GM19468 (cell line): ENCODE measurements around the gene CREB3.

Experiments used
- ATAC-seq: cut with Tn5 transposase; IDR thresholded peaks from one replicate; pipeline ENCODE4 v1.9.1; 2021; ENCODE audit warnings: mild to moderate bottlenecking, moderate library complexity, moderate number of reproducible peaks; ENCODE audit not compliant: unreplicated experiment; ENCODE audit errors: extremely low read depth

Gene CREB3

DNA sequence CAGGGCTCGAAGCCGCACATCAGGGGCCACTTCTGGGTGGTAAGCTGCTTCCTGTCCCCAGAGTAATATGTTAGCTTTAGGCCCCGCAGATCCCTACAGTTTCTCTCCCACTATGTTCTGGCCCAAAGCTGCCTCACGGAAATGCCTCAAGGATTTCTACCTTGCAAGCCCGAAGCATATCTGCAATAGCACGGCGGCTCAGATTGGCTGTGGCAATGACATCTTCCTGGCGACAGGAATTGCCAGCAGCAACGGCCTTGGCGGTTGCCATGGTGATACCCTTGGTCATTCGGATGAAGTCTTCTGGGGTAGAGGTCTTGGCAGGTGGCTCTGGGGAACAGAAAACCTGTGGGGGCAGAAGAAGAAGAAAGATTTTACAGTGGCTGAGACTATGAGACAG is 32.4 kb upstream of the CREB3 start:
- no peak for ATAC-seq

DNA sequence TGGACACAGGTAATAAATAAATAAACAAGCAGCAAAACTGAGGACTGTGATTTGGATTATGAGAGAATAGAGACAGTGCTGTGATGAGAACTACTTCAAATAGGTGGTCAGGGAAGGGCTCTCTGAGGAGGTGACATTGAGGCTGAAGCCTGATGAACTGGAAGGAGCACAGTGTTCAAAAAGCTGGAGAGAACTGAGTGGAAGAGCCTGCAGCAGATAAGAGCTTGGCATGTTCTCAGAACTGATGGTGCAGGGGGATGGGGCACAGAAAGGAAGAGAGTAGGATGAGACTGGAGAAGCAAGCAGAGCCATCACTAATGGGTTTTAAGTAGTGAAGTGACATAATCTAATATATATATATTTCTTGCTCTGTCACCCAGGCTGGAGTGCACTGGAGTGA is 31.5 kb upstream of the CREB3 start:
- ATAC-seq, result no peak

DNA sequence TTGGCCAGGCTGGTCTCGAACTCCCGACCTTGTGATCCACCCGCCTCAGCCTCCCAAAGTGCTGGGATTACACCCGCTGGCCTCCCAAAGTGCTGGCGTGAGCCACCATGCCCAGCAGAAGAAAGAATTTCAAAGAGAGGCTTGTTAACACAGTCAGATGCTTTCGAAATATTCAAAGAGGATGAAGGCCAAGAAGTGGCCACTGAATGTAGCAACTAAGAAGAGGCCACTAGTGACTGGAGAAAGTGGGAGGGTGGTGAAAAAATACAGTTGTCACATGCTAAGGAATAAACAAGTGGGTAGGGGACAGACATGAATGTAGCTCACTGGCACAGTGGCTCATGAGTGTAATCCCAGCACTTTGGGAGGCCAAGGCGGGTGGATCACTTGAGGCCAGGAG is 29.8 kb upstream of the CREB3 start:
- no peak for ATAC-seq

DNA sequence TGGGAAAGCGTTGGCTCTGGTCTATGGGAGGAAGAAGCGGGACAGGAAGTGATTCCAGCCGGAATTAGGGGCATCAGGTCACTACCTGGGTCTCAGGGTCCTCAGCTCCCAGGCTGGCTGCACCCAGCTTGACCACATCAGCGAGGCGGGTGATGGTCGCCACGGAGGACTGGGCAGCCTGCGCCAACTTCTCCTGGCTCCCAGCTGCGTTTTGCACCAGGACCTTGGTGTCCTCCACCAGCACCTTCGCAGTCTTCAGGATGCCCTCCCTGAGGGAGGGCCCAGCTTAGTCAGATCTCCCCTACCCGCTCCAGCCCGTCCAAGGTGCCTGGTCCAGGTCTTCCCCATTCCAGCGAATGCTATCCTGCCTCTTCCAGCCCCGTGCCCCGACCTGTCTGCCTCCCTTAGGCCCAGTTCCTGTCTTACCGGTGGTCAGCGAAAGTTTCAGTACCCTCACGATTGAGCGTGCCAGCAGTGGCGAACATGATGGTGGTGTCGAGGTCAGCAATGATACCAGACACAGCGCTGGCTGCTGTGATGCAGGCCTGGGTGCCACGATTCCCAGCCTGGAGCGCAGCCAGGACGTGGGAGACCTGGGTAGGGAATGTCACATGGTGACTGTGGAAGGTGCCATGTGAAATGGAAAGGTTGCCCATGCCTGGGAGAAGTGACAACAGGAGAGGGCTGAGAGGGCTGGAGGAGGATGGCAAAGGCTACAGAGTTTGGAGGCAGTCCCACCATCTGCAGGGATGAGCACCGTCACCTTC is 28.4 kb upstream of the CREB3 start:
- ATAC-seq, result no peak

DNA sequence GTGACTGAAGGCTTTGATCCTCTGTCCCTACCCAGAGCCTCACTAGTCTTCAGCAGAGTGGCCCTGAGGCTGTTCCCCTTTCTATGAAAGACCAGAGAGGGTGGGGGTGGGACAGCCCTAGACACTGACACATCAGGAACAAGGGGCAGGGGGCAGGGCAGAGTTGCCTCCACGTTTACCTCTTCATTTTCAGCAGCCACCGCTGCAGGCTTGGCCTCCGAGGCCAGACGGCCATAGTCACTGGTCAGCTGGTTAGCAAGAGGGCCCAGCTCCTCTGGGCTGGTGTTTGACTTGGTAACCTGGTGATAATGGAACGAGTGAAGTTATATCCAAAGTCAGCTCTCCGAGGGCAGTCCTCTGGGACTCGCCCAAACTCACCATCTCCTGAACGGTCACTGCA is 27.1 kb upstream of the CREB3 start:
- ATAC-seq, result no peak

DNA sequence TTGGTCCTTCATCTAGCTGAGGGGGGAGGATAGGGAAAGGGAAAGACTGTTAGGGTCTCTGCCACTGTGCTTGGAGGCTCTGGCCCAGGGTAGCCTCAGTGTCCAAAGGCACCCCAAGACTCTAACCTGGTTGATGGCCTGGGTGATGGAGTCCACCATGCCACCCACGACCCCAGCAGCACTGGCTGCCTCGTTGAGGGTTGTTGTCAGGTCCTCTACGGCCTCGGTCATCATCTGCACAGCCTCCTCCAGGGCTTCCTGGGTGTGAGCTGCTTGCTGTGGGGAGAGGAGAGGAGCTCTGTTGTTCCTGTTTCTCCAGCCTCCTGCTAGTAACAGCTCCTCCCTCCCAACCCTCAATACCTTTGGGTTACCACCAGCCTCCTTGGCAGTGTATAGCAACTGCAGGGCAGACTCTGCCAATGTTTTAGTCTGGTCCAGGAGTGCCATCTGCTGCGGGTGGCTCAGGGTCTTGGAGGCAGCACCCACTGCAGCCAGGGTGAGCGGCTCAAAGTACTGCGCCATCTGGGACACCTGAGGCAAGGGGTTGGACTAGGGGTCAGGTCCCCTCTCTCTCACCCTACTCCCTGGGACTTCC is 26.5 kb upstream of the CREB3 start:
- no peak for ATAC-seq

DNA sequence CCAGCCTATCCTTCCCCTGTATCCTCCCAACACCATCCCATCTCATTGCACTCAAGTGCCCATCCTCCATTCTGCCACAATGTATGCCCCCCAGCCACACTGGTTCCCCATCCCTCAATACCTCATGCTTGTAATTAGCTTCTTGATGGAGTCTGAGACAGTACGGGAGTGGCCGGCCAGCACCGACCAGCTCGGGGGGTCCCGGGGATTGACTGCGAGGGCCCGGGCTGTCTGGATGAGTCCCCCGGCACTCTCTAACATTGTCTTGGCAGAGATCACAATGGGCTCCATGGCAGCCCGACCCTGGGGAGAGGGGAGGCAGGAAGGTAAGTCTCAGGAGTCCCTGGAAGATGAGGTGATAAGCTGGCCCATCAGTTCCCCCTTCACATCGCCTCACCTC is 25.5 kb upstream of the CREB3 start:
- ATAC-seq, result no peak

DNA sequence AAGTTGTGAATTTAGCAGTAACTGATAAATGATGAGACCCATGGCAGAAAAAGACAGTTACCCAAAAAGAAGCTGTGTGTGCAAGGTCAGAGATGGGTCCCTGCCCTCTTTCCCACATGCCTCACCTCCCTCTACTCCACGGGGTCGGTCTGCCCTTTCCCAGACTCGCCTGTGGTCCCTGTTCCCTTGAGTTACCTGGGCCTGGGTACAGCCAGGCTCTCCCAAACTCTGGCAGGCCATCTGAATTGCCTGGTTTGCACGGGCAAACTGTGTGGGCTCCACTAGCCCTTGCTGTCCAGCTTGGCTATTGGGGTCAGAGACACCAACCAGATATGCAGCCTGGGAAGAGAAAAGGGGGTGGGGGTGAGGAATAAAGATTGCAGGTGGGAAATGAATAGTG is 24.3 kb upstream of the CREB3 start:
- ATAC-seq, result no peak

DNA sequence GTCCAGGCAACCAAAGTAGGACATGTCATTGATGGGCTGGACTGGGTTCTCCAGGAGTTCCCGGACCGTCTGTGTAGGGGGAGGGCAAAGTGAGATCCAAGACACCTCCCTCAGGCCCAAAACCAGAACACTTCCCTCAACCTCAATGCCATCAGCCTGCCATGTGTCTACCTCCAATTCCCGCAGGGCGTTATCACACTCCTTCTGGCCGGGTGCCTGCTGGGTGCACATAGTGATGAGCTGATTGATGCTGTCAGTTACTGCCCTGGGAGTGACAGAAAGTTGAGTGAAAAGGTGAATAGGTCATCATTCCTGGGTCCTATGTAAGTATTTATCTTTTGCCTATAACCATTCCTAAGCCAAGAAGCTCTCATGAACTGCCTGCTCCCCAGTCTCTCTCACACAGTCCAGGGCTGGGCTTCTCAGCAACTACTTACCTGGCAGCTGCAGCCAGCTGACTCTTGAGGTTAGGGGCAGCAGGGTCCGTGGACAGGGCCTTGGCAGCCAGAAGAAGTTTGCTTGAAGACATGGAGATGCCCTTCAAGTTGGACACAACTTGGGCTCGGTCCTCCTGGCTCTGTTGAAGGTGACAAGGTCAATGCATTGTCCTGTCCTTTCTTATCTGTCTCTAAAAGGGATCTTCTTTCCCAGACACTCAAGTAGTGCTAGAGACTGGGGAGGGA is 21.5 kb upstream of the CREB3 start:
- ATAC-seq, result no peak

DNA sequence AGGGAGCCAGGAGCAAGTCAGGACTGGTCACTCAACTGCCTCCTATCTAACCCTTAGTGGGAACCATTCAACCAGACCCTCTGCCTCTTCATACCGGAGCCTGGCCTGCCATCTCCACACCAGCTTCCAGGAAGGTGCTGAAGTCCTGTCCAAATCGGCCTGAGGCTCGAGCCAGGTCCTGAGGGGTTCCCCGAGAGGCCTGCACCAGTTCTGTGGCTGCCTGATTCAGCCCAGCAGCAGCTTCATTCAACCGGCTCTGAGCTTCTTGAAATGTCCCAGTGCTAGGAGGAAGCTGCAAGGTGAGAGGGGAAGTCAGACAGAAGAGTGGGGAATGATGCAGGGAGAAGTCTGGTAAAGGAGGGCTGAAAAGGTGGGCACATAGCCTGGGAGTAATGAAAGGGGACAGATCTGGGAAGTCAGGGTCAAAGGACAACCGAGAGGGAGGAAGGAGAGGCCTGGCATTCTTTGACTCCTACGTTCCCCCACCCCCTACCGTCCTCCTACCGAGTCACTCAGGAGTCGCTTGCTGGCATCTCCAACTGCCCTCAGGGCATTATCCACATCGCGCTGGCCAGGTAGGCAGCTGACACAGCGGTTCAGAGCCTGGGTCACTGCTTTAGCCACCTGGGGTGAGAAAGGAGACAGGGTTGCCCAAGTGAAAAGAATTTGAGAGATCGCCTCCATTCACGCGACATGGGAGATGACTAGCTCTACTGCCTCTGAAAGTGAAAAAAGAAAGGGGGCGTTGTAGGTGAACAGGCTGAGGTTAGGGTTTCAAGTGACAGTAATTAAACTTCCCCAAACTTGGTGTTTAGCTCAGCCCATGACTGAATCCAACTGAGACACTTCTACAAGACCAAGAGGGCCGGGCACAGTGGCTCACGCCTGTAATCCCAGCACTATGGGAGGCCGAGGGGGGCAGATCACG is 20.7 kb upstream of the CREB3 start:
- ATAC-seq, result no peak

DNA sequence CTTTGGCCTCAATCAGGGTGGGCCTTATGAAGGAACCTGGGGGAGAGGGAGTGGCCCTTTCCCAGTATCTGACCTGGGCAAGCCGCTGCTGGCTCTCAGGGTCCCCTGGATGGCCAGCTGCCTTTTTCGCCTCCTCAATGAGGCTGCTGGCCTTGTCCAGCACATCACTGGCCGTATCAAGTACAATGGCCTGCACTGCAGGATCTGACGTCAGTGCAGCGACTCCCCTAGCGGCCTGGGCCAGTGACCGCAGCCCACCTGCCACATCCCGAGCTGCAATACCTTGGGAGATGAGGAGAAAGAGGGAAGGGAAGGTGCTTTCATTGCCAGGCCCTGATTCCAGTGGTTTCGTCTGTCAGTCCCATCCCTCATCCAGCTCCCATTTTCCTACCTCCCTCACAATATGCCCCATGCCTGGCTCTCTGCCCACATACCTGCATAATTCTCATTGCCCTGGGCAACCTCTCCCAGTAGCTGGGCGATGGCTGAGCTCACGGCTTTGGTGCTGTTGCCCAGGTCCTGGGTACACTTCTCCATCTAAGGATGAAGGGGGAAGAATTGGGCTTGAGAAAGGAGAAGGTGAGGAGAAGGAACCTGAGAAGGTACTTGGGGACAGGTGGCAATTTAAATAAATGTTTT is 19.6 kb upstream of the CREB3 start:
- ATAC-seq, result no peak

DNA sequence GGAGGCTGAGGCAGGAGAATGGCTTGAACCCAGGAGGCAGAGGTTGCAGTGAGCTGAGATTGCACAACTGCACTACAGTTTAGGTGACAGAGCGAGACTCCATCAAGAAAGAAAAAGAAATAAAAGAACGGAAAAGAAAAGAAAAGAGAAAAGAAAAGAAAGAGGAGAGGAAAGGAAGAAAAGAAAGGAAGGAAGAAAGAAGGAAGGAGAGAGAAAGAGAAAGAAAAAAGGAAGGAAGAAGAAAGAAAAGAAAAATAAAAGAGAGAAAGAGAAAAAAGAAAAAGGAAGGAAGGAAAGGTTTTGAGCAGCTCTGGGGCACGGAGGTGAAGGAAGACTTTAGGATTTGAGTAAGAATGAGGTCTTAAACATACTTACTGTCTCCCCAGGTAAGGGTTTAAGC is 18.9 kb upstream of the CREB3 start:
- ATAC-seq, result no peak

DNA sequence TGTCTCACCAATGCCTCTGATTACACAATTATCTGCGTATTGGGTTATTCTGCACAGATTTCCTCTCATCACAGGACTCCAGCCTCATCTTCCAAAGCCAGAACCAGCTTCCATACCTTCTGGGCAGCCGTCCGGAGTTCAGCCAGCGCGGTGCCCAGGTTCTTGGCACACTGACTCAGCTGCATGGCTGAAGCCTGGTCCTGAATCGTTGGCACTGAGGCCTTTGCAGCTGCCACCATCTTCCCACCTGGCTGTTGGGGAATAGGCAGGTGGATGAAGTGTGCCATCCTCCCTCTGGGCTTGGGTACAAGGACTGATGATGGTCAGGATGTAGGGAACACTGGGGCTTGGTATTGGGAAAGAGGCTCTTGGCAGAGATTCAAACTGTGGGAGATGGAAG is 18.3 kb upstream of the CREB3 start:
- no peak for ATAC-seq

DNA sequence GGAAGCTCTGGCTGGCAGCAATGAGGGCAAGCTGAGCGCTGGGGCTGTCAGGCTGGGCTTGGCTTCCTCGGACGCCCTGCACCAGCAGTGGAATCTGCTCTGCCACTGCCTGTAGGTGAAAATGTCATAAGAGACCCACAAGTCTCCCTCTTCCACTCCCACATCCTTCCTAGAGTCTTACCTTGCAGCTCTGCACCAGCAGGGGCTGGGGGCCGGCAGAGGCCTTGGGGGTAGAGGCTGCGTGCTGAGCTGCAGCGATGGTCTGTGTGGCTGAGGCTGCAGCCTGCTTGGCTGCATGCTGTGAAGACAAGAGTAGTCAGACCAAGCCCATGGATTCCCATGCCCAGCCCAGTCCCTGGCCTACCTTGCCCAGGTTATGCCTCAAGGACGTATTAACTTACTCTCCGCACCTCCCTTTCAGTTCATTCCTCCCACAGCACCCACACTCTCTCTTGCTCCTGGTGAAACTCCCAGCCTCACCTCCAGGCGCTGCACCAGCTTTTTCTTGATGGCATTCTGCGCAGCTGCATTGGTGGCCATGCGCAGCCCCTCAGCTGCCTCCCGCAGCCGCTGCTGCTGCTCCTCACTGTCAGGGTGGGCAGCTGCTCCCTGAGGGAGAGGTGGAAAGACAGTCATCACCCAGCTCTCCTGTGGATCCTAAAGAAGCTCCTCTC is 17.8 kb upstream of the CREB3 start:
- ATAC-seq, result no peak

DNA sequence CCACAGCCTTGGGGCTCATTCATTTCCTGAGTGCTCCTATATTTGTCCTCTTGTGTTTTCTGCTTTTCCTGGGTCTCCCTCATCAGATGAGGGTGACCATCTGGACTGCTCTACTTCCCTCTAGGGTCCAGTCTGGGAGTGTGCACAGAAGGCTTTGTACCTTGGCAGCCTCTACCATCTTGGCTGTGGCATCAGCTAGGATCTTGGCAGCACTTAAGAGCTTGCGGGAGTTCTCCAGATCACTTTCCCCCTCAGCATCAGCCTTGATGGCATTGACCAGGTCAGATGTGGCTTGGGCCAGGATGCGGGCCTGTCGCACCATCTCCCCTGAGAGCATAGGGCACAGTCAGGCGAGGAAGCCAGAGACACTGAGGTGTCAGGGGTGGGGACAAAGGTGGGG is 16.2 kb upstream of the CREB3 start:
- ATAC-seq, result no peak

DNA sequence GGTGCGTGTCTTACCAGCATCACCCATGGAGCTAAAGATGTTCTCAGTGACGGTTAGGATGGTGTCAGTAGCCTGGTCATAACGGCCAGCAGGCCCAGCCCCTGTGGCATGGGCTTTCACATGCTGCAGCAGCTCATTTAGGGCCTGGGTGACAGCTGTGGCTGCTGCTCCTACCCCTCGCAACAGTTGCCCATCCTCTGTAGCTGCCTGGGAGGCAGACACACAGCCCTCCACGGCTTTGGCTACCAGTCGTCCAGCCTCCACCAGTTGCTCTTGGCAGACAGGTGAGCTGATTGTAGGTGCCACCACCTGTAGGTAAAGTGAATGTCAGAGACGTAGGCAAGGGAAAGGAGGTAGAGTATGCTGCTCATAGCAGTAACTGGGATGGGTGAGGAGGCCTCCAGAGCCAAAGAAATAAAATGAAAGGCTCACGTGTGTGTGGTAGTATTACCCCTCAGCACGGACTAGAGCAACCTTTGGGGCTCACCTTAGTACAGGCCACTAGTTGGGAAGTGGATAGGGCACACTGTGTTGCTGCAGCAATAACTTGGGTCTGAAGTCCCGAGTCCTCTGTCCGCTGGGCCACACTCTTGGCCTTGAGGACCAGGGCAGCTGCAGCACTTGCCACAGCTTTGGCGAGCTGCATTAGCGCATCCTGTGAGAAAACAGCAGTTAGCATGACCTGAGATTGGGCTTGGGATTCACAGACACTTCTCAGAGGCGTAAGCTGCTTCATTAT is 15.2 kb upstream of the CREB3 start:
- ATAC-seq, result no peak

DNA sequence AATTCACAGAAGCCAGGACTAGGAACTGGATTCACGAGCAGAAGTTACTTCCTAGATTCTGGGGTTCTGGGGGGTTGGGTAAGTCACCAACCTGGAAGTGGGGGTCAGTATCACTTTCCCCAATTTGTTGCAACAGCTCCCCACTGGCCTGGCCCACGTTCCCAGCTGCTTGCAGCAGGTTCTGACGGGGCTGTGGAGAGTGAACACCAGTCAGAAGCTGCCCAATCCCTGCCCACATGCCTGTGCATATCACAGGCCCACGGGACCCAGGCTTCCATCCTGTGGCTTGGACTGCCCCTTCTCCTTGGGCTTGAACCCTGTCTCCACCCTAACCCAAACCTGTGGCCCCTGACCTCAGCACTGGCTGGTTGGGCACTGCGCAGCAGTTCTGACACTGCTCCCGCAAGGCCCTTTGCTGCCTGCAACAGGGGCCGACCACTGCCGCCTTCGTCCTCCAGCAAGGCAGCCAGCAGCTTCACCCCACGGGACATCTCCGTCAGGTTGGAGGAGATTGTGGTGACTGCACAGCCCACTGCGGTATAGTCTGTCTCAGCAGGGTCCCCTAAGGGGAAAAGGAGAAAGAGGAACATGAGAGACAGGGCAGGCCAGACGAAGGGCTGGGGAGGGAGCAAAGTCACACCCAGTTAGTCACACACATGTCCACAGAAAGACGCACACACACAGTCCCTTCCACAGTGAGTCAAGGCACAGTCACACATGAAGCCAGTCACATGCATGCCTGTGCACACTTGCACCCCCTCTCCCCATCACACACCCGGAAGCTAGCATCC is 13.6 kb upstream of the CREB3 start:
- no peak for ATAC-seq

DNA sequence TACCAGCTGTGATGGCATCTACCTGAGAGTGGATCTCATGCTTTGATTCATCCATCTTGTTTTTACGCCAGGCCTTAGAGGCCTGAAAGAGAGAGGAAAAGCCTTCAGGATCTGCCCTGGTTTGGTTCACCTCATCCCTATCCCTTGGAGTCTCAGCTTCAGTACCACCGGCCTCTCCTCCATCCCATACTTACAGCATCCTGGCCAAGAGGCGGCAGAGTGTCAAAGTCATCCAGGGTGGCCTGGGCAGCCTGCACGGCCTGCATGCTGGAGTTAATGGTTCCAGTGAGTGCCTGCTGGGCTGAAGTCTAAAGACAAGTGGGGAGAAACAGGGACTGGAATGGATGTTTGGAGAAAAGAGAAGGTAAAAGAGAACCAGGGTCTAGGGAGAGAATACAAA is 12.9 kb upstream of the CREB3 start:
- no peak for ATAC-seq
